H1 (cell line): Measurements from ENCODE around the gene MYL5. TPM values are rescaled to one million over a fixed set of nuclear protein-coding genes. Genes with fewer than 3 reads are reported as not detected.

Source experiments
- ATF2 ChIP-seq: IDR thresholded peaks from 2 replicates; pipeline ENCODE4 v1.6.1; 2012; ENCODE audit warnings: low read length, inconsistent platforms
- BCL11A ChIP-seq, 2 experiments: IDR thresholded peaks; one replicate each; pipeline ENCODE4 v1.6.1; 2011; ENCODE audit warnings: low read depth in 2 of 2, low read length in 2 of 2, mild to moderate bottlenecking in 2 of 2
- BRCA1 ChIP-seq: IDR thresholded peaks from 2 replicates; pipeline ENCODE4 v1.6.1; 2012; ENCODE audit warnings: low read depth, low read length, improper control_type of control experiment
- CBX5 ChIP-seq: fragments of 300-800, 300-1000 bp; sonication (generic); IDR thresholded peaks from 2 replicates; pipeline ENCODE4 v1.7.1; 2016; ENCODE audit warnings: antibody characterized with exemption, low read length, low read depth
- CBX8 ChIP-seq: fragments of 300-800, 300-1000 bp; sonication (generic); IDR thresholded peaks from 2 replicates; pipeline ENCODE4 v1.7.1; 2016; ENCODE audit warnings: low read depth, low read length, borderline replicate concordance
- CHD1 ChIP-seq: IDR thresholded peaks from 2 replicates; pipeline ENCODE4 v1.6.1; 2012; ENCODE audit warnings: low read depth, low read length, improper control_type of control experiment
- CTBP2 ChIP-seq: IDR thresholded peaks from 2 replicates; pipeline ENCODE4 v1.7.0; 2011; ENCODE audit warnings: borderline replicate concordance, mild to moderate bottlenecking, moderate library complexity, mixed read lengths, low read length; ENCODE audit not compliant: insufficient read depth, insufficient read length
- E2F6 ChIP-seq: IDR thresholded peaks from 2 replicates; pipeline ENCODE4 v1.6.1; 2012; ENCODE audit warnings: inconsistent platforms
- EZH2 ChIP-seq: fragments of 200-600 bp; sonication (generic); IDR thresholded peaks from 2 replicates; pipeline ENCODE4 v1.7.1; 2012; ENCODE audit warnings: low read depth, mild to moderate bottlenecking, moderate library complexity, low read length, inconsistent platforms; ENCODE audit not compliant: severe bottlenecking
- KDM5A ChIP-seq: fragments of 200-600 bp; IDR thresholded peaks from 2 replicates; pipeline ENCODE4 v1.7.1; 2012; ENCODE audit warnings: mild to moderate bottlenecking, low read length, inconsistent platforms, mixed read lengths
- POLR2A ChIP-seq, 2 experiments: IDR thresholded peaks; 1 replicate in 1 of 2; 2 replicates in 1 of 2; pipeline ENCODE4 v1.6.1; 2011; ENCODE audit warnings: low read depth in 2 of 2, low read length in 2 of 2, mild to moderate bottlenecking in 2 of 2; ENCODE audit errors: control extremely low read depth in 1 of 2
- POU5F1 ChIP-seq: IDR thresholded peaks from 2 replicates; pipeline ENCODE4 v1.6.1; 2011; ENCODE audit warnings: low read depth, mild to moderate bottlenecking, low read length, moderate library complexity
- RBBP5 ChIP-seq: IDR thresholded peaks from 2 replicates; pipeline ENCODE4 v1.7.1; 2012; ENCODE audit warnings: low read depth, mild to moderate bottlenecking, inconsistent platforms, low read length, moderate library complexity, borderline replicate concordance
- RNF2 ChIP-seq: fragments of 200-900, 300-1000 bp; sonication (generic); IDR thresholded peaks from 2 replicates; pipeline ENCODE4 v1.7.1; 2016; ENCODE audit warnings: borderline replicate concordance, low read depth, mild to moderate bottlenecking, antibody characterized with exemption, low read length; ENCODE audit not compliant: poor library complexity, severe bottlenecking; ENCODE audit errors: missing control alignments
- SIX5 ChIP-seq: IDR thresholded peaks from 2 replicates; pipeline ENCODE4 v1.6.1; 2011; ENCODE audit warnings: mild to moderate bottlenecking, low read depth, low read length
- SP4 ChIP-seq: IDR thresholded peaks from 2 replicates; pipeline ENCODE4 v1.6.1; 2012; ENCODE audit warnings: low read length, inconsistent platforms
- SUZ12 ChIP-seq: fragments of 200-600 bp; sonication (generic); IDR thresholded peaks from 2 replicates; pipeline ENCODE4 v1.6.1; 2012; ENCODE audit warnings: mild to moderate bottlenecking, inconsistent platforms, low read length, moderate library complexity, mixed read lengths
- TBP ChIP-seq: IDR thresholded peaks from 2 replicates; pipeline ENCODE4 v1.6.1; 2011; ENCODE audit warnings: low read depth, low read length, improper control_type of control experiment
- polyA plus RNA-seq, 7 experiments: library from polyadenylated mRNA; depleted of rRNA in 3 of 7; stranded (reverse) in 5 of 7; unstranded in 2 of 7; fragments of >200 nt in 5 of 7; fragments of 200-250 nt in 2 of 7; gene quantifications; 1 replicate in 5 of 7; 2 replicates in 1 of 7; 4 replicates in 1 of 7; pipeline versions ENCODE4 v1.2.1 to v1.2.3, GENCODE V29; 2011 to 2013; ENCODE audit warnings: missing spikeins in 2 of 7, mixed read lengths in 2 of 7
- total RNA-seq: library from RNA; stranded (reverse); fragmentation: NEBNext Ultra II Directional; extraction: Animal tissue kit (Norgen Biotek cat#: 25700); gene quantifications from 2 replicates; pipeline ENCODE4 v1.2.1, GENCODE V29; 2021
- TF ChIP-seq, protein P1 (sequence below), 3 experiments: IDR thresholded peaks; 1 replicate in 2 of 3; 2 replicates in 1 of 3; pipeline versions ENCODE4 v1.5.1 to v1.6.1; 2011; ENCODE audit warnings: low read length in 3 of 3, mild to moderate bottlenecking in 3 of 3, inconsistent platforms in 2 of 3, low read depth in 1 of 3, moderate library complexity in 1 of 3; ENCODE audit not compliant: insufficient read depth in 1 of 3; ENCODE audit errors: control extremely low read depth in 1 of 3

MYL5 gene
- total and polyA plus RNA-seq, 2 of the 8 experiments (the other 6 are each of a cell fraction or from before 2014, with no cell fraction given), result 5.7 to 6.8 TPM

GRCh38 chr4:680928-681645, 6.7 kb downstream of the MYL5 start (continued):
- TF ChIP-seq TBP, result no peak
- TF ChIP-seq CHD1, result no peak
- peak in 1 of 2 experiments; percentile 1; a peak in 1 of 3 replicates for TF ChIP-seq POLR2A (IDR thresholded peaks at IDR 0.05; ENCODE audit: control extremely low read depth in 1 of 2, low read depth in 2 of 2, low read length in 2 of 2)
- no peak for TF ChIP-seq BCL11A (IDR thresholded peaks at IDR 0.05; ENCODE audit: low read depth in 2 of 2, low read length in 2 of 2)
- TF ChIP-seq ATF2, result no peak
- no peak; the same call in 1 of the 2 replicates for TF ChIP-seq E2F6
- no peak for TF ChIP-seq POU5F1
- TF ChIP-seq EZH2, result no peak
- TF ChIP-seq KDM5A, result no peak
- TF ChIP-seq, protein P1, sequence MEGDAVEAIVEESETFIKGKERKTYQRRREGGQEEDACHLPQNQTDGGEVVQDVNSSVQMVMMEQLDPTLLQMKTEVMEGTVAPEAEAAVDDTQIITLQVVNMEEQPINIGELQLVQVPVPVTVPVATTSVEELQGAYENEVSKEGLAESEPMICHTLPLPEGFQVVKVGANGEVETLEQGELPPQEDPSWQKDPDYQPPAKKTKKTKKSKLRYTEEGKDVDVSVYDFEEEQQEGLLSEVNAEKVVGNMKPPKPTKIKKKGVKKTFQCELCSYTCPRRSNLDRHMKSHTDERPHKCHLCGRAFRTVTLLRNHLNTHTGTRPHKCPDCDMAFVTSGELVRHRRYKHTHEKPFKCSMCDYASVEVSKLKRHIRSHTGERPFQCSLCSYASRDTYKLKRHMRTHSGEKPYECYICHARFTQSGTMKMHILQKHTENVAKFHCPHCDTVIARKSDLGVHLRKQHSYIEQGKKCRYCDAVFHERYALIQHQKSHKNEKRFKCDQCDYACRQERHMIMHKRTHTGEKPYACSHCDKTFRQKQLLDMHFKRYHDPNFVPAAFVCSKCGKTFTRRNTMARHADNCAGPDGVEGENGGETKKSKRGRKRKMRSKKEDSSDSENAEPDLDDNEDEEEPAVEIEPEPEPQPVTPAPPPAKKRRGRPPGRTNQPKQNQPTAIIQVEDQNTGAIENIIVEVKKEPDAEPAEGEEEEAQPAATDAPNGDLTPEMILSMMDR (IDR thresholded peaks at IDR 0.05; ENCODE audit: control extremely low read depth in 1 of 3, insufficient read depth in 1 of 3, low read depth in 1 of 3, low read length in 3 of 3), result peak in 1 of 3 experiments; percentile 7; a peak in 1 of 4 replicates
- TF ChIP-seq CBX5, result no peak
- TF ChIP-seq SUZ12, result no peak
- TF ChIP-seq RNF2, result no peak
- no peak for TF ChIP-seq CTBP2
- no peak for TF ChIP-seq RBBP5
- 0 out of 2 replicates have a peak, but pooled peaks have one; percentile 10 for TF ChIP-seq SP4
- TF ChIP-seq CBX8, result no peak
- no peak for TF ChIP-seq SIX5
- TF ChIP-seq BRCA1, result no peak
